ENCODE data around the gene TEDDM1. TPM values are rescaled to one million over a fixed set of nuclear protein-coding genes. Genes with fewer than 3 reads are reported as not detected.

TEDDM1 gene
- total RNA-seq, 5 donors from 2014 or later (not counting 1 experiment from before 2014, with no cell fraction given) = not detected

- CTCF ChIA-PET = no interaction called here
These were observed 48.6 kb downstream of the TEDDM1 start for GRCh38 chr1:182351790-182352364.

GRCh38 chr1:182350839-182351238, 49.6 kb downstream of the TEDDM1 start:
- Histone ChIP-seq H3K4me1 (ENCODE audit: control insufficient read depth in 1 of 2, extremely low read depth in 1 of 2, insufficient read depth in 2 of 2, low read length in 2 of 2) (no peaks in the 10 kb centered on the region), H3K36me3 (ENCODE audit: control insufficient read depth in 2 of 2, extremely low read depth in 1 of 2, insufficient read depth in 1 of 2, low read length in 1 of 2) (no peaks in the 10 kb centered on the region), H3K9me3 (no peaks in the 10 kb centered on the region), H3K4me3 (ENCODE audit: control insufficient read depth in 1 of 2, extremely low read depth in 1 of 2, low read length in 1 of 2) (no peak overlapping the region), H3K27me3 (replicated peaks in 1 of 2; ENCODE audit: control insufficient read depth in 2 of 2, extremely low read depth in 1 of 2, insufficient read depth in 2 of 2, low read length in 1 of 2) (peaks cover 0 to 5% of the 10 kb centered on the region in 2 experiments), H3K27ac (ENCODE audit: low read length) (no peak overlapping the region)
- Mint-ChIP-seq H3K4me3 (no peak overlapping the region), H3K4me1 (no peaks in the 10 kb centered on the region), H3K9me3 (no peaks in the 10 kb centered on the region), H3K36me3 (no peaks in the 10 kb centered on the region), H3K27me3 (peaks cover 1 to 6% of the 10 kb centered on the region in 2 donors), H3K27ac (no peak overlapping the region)
- no peak for DNase-seq
- ATAC-seq (replicated peaks in 1 of 4) = no peak
- 67% methylated on average over 1 of the region's 2 CpGs for WGBS (ENCODE audit: insufficient coverage)
- POLR2A ChIA-PET = no interaction called here
- CTCF ChIA-PET = no interaction called here

More at GRCh38 chr1:182351790-182352364, 48.6 kb downstream of the TEDDM1 start:
- POLR2A ChIA-PET = no interaction called here
- Histone ChIP-seq H3K36me3 (ENCODE audit: control insufficient read depth in 2 of 2, extremely low read depth in 1 of 2, insufficient read depth in 1 of 2, low read length in 1 of 2) (no peaks in the 10 kb centered on the region), H3K4me3 (ENCODE audit: control insufficient read depth in 1 of 2, extremely low read depth in 1 of 2, low read length in 1 of 2) (no peak overlapping the region), H3K9me3 (no peaks in the 10 kb centered on the region), H3K4me1 (ENCODE audit: control insufficient read depth in 1 of 2, extremely low read depth in 1 of 2, insufficient read depth in 2 of 2, low read length in 2 of 2) (no peaks in the 10 kb centered on the region), H3K27me3 (replicated peaks in 1 of 2; ENCODE audit: control insufficient read depth in 2 of 2, extremely low read depth in 1 of 2, insufficient read depth in 2 of 2, low read length in 1 of 2) (peaks cover 0 to 5% of the 10 kb centered on the region in 2 experiments), H3K27ac (ENCODE audit: low read length) (no peak overlapping the region)
- no peaks in the 10 kb centered on the region for H3K4me1 Mint-ChIP-seq
- H3K27me3 Mint-ChIP-seq = peaks cover 1 to 6% of the 10 kb centered on the region in 2 donors
- no peaks in the 10 kb centered on the region for H3K36me3 Mint-ChIP-seq
- no peaks in the 10 kb centered on the region for H3K9me3 Mint-ChIP-seq
- 100% methylated on average over 1 of the region's 1 CpG for WGBS (ENCODE audit: insufficient coverage)
- no peak for ATAC-seq (replicated peaks in 1 of 4)
- H3K4me3 Mint-ChIP-seq = no peak overlapping the region
- no peak for DNase-seq
- no peak overlapping the region for H3K27ac Mint-ChIP-seq

- Mint-ChIP-seq H3K4me3 (no peak overlapping the region), H3K4me1 (no peaks in the 10 kb centered on the region), H3K27ac (no peak overlapping the region), H3K27me3 (peaks cover 0 to 6% of the 10 kb centered on the region in 2 donors), H3K9me3 (no peaks in the 10 kb centered on the region), H3K36me3 (no peaks in the 10 kb centered on the region)
- ATAC-seq (replicated peaks in 1 of 4) (no peak), DNase-seq (no peak)
- 92% methylated on average over 4 of the region's 6 CpGs for WGBS (ENCODE audit: insufficient coverage)
- no peaks in the 10 kb centered on the region for H3K4me1 ChIP-seq (ENCODE audit: control insufficient read depth in 1 of 2, extremely low read depth in 1 of 2, insufficient read depth in 2 of 2, low read length in 2 of 2)
- no peaks in the 10 kb centered on the region for H3K9me3 ChIP-seq
- H3K27ac ChIP-seq (ENCODE audit: low read length) = no peak overlapping the region
- ChIA-PET CTCF (no interaction called here), POLR2A (no interaction called here)
- peaks cover 0 to 5% of the 10 kb centered on the region in 2 experiments for H3K27me3 ChIP-seq (replicated peaks in 1 of 2; ENCODE audit: control insufficient read depth in 2 of 2, extremely low read depth in 1 of 2, insufficient read depth in 2 of 2, low read length in 1 of 2)
- no peak overlapping the region for H3K4me3 ChIP-seq (ENCODE audit: control insufficient read depth in 1 of 2, extremely low read depth in 1 of 2, low read length in 1 of 2)
- no peaks in the 10 kb centered on the region for H3K36me3 ChIP-seq (ENCODE audit: control insufficient read depth in 2 of 2, extremely low read depth in 1 of 2, insufficient read depth in 1 of 2, low read length in 1 of 2)
These were observed 51.3 kb downstream of the TEDDM1 start for GRCh38 chr1:182348961-182349747.

Other genes with a start within 250 kb of the TEDDM1 start
- 10 to 100 TPM; 49.1 to 88.7 (median 70.3) TPM for gene GLUL, start 8.9 kb downstream of the TEDDM1 start, total RNA-seq
- gene RGSL1, start 49.5 kb upstream of the TEDDM1 start, total RNA-seq = not detected
- 10 to 100 TPM; 10.5 to 20.8 (median 18.7) TPM for gene RNASEL, start 188.6 kb upstream of the TEDDM1 start, total RNA-seq
- 10 to 100 TPM in 1 of 5 donors, 1 to 10 TPM in 4; 2.9 to 15.6 (median 4.6) TPM for gene RGS16, start 203.7 kb upstream of the TEDDM1 start, total RNA-seq

Measured in T-cell (primary cell).